Effector CD4-positive, alpha-beta T cell (primary cell): ENCODE results near the gene BMPER.

Experiments
- DNase-seq: peaks from one replicate; pipeline ENCODE4 v3.0.0-alpha.2; 2020

BMPER gene

DNA sequence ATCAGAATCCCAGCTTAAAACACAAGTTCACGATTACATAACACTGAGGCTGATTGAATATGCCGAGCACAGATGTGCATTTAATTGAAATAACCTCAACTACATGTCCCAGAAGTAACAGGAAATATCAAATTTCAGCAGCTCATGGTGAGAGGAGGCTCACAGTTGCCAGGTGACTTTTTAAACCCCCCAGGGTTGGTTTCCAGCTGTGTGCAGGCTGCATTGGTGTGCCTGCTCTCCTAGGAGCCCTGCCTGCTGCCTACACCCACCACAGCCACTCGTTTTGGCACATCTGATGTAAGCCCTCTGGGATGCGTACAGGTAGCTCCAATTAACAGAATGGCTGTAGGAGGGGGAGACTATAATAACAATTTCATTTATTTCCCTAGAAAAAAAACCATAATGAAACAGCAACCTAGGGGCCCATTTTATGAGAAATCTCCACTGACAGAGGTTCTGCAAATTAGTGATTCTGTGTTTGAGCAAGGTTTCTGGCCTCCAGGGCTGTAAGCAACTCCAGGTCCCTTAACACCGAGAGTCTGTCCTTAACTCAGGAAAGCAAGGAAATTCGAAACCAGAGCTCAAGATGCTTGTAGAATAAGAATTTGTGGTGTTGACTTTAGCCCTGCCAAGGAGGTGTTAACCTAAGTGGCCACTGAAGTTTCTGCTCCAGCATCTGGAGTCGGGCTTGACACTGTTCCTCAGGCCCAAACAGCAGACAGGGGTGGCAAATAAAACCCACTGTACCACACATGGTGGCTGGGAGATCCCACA lies 161.9 kb downstream of the BMPER start:
- DNase-seq = no peak

DNA sequence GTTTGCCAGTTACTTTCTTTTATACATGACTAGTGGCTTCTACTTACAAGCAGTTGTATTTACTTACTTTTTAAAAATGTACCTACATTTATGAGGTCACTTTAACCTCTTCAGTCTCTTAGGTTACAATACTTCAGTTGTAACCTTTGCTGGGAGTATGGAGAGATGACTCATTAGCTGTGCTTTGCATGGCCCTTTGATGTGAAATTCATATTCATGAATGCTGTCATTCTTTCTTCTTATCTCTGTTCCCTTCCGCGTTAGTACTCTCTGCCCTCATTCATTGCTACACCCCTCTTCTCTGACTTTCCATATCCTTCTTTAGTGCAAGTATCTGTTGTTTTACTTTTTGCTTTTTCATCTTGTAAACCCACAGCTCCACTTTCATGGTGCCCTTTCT lies 164.3 kb downstream of the BMPER start:
- no peak for DNase-seq

DNA sequence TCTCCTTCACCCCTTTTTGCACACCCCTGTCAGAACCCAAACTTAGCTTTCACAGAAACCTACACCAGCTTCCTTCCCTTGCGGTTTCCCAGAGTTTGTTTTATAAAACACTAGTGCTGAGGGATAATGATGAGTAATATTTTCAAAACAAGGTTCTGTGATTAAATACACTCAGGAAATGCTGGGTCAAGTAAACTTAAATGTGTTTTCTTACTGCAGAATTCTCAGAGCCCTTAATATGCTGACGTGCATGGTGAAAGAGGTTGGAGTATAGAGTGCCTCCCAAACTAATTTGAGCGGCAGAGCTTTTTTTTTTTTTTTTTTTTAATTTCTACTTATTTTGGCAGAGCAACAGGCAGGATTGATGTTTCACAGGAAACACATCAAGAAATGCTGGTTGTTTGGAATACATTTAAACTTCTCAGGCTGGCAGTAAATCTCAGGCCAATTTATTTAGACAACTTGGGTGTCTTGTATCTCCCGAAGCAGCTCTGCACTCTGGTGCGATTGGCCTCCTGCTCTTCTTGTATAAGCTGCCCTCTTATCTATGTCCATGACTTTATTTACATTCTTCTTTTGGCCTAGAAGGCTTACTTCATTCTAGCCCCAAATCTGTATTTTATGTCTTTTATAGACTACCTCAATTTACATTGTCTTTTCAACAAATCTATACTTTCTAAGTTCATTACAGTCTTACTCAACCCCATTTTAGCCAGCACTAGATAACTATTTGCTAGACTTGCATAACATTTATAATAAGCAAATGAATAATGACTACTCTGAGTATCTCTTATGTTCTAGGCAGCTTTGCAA lies 165.4 kb downstream of the BMPER start:
- no peak for DNase-seq

DNA sequence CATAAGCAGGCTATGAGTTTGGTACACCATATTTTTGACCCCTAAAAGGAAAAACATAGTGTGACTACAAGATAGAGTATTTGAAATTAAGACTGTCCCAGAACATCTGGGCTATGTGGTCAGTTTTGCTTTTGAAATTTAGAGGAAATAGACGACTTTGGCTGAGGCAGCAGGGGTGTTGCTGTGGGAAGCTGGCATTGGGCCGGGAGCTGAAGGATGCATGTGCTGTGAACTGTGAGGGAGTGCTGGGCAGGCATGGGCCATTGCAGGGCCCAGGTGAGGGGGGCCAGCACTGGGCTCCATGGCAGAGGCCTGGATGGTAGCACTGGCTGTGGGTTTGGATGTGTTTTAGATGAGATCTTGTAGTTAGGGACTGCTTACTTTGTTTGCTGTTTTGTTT lies 168.3 kb downstream of the BMPER start:
- no peak for DNase-seq

DNA sequence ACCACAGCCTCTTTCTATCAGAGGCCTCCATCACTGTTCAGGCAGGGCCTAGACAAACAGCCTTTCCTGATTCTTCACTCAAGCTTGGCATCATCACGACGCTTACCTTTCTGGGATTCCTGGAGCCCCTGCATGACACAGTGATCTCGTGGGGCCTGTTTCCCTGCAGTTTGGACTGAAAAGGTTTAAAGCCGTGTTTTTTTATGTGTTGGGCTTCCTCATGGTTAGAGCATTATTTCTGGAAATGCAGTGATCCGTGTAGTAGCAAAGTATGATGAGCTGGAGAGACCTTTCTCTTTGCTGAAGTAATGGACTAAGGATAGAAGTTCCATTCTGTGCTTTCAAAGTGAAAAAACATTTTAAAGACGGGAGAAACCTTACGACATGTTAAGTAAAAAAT lies 169.1 kb downstream of the BMPER start:
- no peak for DNase-seq

DNA sequence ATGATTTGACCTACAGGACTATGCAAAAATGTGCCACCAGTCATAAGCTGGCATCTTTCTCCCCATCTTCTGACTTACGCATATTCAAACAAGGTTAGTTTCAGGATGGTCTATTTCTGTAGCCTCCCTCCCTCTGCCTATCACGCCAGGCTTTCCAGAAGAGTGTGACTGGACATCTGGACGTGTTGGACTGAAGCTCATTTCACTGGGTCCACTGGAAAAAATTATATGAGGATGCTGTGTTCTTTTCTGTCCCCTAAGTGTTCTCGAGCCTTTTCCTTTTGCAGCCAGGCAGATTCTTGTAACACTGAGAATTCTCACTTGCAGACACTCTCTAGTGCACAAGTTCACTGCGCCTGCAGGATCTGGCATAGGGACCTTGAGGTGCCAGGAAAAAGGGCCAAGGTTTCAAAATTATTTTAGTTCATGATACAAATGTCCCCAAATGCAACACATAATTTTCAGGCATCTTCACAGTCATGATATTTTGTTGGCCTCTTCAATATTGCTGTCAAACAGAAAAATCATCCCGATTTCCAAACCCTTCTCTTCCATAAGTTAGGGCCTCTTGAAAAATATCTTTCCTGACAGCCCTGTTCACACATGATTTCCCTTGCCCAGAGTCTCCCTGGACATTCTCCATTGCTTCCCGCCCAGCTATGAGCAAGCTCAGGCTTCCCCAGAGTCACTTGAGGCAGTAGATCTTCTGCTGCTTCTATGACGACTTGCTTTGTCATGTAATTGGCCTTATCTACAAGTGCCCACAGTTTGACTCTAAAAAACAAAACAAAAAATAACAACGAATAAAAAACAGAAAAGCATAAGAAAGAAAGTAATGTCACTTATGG lies 170.4 kb downstream of the BMPER start:
- no peak for DNase-seq

DNA sequence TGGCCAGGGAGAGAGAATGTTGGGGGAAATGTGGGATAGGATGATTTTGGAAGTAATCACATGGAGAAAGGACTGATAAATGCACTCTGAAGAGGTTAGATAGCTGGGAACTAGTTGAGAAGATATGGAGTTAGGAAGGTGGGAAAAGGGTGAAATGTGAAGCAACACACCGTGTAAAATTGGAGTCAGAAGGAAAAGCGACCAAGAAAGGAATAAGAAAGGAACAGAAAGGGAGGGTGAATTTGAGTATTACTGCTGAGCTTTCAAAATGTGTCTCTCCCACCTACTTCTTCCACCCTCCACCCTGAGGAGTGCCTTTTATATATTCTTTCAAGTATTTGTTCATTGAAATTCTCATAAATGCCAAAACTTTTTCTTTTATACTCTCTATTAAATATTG lies 171.8 kb downstream of the BMPER start:
- DNase-seq = no peak

DNA sequence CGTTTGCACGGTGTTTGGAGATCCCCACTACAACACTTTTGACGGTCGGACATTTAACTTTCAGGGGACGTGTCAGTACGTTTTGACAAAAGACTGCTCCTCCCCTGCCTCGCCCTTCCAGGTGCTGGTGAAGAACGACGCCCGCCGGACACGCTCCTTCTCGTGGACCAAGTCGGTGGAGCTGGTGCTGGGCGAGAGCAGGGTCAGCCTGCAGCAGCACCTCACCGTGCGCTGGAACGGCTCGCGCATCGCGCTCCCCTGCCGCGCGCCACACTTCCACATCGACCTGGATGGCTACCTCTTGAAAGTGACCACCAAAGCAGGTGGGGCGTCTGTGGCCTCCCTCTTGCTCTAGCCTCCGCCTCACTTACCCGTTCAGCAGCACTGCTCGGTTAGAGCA lies 173.5 kb downstream of the BMPER start:
- no peak for DNase-seq

DNA sequence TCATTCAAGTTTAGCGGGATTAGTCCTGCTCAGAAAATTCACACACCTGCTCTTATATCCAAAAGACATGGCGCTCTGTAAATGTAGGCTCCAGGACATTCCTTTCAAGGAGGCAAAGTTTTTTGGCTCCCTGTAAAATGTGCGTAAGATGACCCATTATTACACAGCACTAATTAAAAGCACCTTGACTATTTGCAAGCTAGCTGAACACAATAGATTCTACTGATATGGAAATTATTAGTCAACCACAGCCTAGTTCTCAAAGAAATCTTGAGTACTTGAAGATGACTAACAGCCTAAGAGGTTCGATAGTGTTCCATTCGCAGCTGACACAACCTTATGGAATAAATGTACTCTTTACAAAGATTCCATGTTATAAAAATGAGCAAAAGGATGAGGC lies 175.2 kb downstream of the BMPER start:
- DNase-seq = no peak

DNA sequence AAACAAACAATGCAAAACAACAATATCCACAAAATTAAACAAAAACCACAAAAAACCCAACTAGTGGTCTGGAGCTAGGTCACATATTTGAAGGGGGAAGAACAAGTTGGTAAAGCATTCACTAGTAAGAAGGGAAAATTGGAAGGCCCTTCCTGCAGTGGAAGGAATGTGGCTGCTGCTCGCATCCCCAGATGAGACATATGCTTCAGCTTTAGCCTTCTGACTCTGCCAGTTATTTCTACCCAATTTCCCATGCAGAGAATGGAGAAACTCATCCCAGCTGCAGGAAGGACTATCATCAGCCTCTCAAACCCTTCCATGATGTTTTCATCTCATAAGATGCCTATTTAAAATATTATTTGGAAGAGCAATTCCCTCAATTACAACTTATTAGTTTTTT lies 176.6 kb downstream of the BMPER start:
- DNase-seq = no peak

DNA sequence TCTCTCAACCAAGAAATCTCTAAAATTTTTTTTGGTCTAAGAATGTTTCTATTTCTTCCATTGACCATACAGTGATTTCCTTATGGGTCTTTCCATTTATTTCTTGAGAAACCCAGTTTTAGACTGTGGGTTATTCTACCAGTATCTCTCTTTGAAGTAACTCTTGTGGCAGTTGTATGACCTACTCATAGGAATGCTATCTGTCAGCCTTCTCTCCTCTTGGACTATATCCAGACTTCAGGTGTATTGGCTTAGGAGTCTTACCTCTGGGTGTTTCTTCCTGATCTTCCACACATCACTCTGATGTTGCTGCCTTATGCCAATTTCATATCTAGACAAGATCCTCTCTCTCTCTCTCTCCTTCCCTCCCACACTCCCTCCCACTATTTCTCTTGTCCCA lies 178.1 kb downstream of the BMPER start:
- no peak for DNase-seq

DNA sequence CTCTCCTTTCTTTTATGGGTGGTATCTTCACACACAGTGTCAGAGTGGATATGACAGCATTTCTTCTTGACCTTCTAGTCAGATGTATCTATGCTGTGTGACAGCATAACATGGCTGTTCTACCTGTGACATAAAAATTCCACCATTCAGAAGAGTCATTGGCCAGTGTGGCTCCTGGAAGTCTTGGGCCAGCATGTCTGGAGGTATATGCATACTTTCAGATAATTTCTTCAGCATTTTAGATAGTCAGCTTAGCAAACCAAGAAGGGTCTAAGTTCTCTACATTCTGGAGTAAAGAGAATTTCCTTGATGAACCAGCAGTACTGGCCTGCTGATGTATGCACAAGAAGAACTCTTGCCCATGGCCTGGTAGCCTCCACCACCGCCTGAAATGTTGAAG lies 179.3 kb downstream of the BMPER start:
- no peak for DNase-seq

DNA sequence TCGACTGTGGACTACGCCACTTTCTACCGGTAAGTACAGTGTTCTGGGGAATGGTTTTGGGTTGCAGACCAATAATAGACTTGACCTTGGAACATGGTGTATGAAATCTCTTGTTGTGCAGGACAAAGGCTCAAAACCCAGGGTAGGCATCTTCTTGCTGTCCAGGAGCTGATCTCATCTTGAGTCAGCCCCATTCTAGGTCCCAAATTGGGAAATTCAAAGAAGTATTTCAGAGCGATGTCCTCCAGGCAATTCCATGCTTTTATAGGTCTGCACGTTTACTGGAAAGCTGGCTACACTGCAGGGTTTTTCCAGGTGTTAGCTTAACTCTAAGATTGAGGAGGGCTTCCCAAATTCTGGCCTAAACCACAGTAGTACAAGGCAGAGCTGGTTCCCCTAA lies 180.7 kb downstream of the BMPER start:
- no peak for DNase-seq

DNA sequence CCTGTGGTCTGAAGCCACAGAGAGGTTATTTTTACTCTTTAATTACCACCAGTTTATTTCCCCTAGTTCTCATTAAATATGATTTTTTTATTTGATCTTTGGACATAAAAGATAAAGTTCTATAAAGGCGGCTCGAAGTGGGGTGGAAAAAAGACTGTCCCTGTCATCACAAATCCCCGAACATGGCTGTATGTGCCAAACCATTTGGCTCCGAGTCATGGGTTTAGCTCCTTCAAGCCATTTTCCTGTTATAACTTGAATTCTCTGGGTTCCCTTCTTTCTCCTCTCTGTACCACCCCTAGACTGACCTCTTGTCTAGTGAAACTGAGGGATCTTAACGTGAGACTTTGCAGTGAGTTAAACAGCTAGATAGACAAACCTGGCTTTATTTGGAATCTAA lies 181.6 kb downstream of the BMPER start:
- no peak for DNase-seq

DNA sequence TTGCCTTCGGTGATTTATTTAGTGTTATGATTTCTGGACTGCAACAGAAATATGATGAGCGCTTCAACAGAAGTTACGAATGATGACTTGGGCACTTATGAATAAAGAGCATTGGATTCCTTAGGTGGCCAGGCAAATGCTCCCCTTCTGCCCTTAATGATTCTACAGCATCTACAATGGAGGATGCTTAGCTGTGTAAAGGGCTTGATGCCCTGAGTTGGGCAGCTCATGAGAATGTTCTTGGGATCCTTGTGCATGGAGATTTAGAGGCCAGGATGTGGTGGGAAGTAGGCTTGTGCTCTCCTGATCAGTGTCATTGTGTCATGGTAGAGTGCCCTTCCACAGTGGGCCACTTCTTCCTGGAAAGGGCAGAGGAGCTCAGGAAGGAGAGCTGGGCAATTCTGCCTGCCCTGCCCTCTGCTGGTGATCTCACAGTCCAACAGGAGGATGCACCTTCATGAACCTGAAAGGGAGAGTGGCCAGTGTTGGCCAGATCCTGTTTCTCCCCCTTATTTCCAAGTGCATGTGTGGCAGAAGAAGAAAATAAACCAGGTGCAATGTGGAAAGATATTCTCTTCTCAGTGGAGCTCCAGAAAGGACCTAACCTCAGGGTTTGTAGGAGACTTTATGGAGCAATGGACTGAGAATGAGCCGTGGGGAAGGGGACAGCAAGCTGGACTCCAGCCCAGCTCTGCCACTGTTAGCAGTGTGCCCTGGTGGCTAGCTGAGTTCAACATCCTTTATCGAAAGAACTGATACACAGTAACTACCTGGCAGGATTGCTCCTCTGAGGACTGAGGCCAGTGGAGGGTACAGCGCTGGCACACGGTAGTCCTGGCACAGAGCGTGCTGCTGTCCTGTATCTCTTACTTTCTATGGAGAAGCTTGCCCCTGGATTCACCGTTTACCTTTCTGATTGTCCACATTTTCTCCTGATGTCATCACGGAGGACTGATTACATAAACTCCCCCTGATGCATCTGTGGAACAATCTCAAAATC lies 182.9 kb downstream of the BMPER start:
- no peak for DNase-seq

DNA sequence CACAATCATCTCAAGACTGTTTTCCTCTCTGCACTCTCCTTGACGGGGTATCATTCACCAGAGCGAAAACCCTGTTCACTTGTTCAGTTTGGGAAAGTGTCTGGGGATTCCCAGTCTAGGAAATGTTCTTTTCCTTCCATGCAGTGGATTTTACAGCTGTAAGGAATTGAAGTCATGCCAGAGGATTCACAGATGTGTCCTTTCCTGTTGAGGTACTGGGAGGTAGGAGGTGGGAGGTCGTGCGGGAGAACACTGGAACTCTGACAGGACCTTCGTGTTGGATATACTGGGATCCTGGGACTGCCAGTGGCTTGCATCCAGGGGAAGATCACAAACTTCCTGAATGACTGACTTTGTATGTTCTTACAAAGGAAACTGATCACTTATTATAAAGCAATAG lies 185.5 kb downstream of the BMPER start:
- DNase-seq = no peak

DNA sequence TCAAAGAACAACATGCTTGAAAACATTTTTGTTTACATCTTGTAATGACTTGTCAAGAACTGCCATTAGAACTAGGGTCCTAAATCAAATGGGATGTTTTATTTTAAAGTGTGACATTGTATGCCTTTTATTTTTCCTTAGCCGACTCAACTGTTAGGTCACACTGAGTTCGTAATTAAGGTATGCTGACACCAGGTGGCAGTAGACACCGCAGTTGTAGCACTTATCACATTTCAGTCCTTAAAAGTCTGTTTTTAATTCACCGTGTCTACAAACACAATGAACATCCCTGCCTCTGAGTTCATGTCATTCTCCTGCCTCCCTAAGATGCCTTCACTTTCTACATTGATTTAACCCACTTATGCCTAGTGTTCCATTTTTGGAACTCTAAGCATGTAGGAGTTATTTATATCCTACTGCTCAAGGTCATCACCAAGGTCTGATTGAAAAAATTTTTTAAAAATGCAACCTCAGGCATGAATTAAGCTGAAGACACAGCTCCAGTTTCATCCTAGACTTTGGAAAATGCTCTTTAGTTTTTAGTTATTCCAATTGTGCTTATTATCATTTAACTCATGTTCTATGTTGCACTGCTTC lies 186.1 kb downstream of the BMPER start:
- no peak for DNase-seq

DNA sequence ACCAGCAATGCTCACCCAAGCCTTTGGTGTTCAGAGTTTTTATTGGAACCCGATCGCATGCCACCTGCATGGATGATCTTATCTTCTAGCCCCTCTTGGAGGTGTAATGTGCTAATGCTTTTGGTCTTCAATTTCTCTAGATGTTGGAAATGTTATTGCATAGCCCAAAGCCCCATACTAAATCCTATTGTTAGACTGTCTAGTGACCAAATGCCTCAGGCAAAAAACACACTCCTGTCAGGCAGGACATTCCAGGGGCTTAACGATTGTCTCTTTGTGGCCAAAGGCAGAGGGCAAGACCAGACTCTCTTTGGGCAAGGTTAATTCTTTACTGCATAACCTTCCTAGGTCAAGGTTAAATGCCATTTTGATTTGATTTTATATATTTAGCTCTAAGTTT lies 187.9 kb downstream of the BMPER start:
- DNase-seq = no peak

DNA sequence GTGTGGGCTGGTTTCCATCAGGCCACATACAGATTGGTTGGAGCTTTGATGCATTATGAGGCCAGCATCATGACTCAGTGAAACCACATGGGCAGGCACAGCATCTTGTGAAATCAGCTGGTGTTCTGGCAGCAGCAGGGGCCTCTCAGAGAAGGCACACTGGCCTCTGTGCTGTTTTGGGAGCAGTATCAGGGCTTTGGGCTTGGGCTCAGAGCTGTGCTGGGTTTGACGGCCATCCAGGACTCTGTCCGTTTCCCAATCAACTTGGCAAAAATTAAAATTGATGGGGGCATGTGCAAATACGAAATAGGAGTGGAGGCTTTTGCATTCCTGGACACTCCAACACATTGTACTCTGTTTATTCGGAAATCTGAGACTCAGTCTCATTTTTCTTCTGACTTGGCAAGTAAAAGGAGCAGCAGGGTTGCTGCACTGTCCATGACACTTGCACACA lies 190.9 kb downstream of the BMPER start:
- DNase-seq = no peak

DNA sequence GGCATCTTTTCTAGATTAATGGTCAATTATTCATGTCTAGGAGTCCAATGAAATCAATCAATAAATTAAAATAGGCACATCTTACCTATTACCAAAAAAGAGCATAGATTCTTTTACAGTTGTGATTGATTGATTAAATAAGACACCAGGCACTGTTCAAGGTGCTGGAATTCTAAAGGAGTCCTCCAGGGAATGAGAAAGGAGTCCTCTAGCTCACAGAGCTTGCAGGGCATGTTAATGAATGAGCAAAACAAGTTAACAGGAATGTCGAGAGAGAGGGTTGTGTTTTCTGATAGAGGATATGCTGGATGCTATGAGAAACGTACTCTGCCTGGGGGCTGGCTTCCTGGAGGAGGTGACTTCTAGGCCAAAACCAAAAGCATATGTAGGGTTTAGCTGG lies 191.4 kb downstream of the BMPER start:
- no peak for DNase-seq

DNA sequence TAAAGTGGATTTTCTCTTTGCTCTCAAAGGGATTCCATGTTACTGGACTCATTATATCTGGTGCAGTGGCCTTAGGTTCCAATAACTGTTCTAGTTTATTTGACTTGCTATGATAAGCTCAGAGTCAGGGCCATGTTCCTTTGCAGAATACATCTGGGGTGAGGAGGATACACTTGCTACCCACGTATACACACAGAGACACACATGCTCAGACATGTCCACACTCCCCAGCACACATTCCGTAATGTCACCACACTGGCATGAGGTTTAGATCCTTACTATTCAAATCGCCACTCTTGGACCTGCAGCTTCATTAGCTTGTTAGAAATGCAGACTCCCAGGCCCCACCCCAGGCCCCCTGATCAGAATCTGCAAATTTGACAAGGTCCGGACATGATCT lies 195.3 kb downstream of the BMPER start:
- DNase-seq = no peak

DNA sequence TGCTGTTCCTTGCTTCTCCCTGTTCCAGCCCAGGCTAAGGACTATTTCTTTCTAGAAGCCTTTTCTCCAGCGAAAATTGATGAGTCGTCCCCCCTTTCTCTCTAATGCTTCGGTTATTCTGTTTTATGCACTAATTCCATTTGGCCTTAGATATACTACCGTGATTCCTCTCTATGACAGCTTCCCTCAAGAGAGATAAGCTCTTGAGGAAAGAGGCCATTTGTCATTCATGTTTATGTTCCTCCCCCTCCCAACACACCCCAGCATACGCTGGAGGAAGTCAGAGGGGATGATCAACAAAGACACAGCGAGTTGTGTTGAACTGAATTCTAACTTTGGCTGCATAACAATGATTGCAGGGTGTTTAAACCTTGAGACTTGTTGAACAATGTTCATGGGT lies 198.8 kb downstream of the BMPER start:
- DNase-seq = no peak
